GM23338 (cell line): ENCODE measurements around the gene TXNRD1. TPM values are rescaled to one million over a fixed set of nuclear protein-coding genes. Genes with fewer than 3 reads are reported as not detected.

Experiments used
- ATAC-seq: fragments of 200-7000 bp; cut with Tn5 transposase; 3 replicates; pipeline ENCODE4 v1.9.1; 2020
- DNase-seq: peaks from one replicate; pipeline ENCODE4 v3.0.0-alpha.2; 2015; ENCODE audit warnings: low spot score
- H2AFZ ChIP-seq: fragments of 200-600 bp; sonication (generic); 2 replicates; pipeline ENCODE4 v1.8.0; 2016; ENCODE audit warnings: antibody characterized with exemption, mild to moderate bottlenecking, moderate library complexity
- H3F3A ChIP-seq: fragments of 200-600 bp; sonication (generic); replicated peaks from 2 replicates; pipeline ENCODE4 v1.8.0; 2017; ENCODE audit warnings: antibody characterized with exemption, mixed run types, low read depth
- H3K27ac ChIP-seq: fragments of 200-600 bp; sonication (generic); 2 replicates; pipeline ENCODE4 v1.6.1; 2016; ENCODE audit warnings: low read depth
- H3K27me3 ChIP-seq: fragments of 200-600 bp; sonication (generic); 2 replicates; pipeline ENCODE4 v1.8.0; 2016; ENCODE audit warnings: mild to moderate bottlenecking, mixed run types, moderate library complexity; ENCODE audit not compliant: insufficient read depth
- H3K36me3 ChIP-seq: fragments of 200-600 bp; sonication (generic); 2 replicates; pipeline ENCODE4 v1.8.0; 2016; ENCODE audit warnings: mild to moderate bottlenecking; ENCODE audit not compliant: insufficient read depth
- H3K4me1 ChIP-seq: fragments of 200-600 bp; sonication (generic); 2 replicates; pipeline ENCODE4 v1.8.0; 2016; ENCODE audit warnings: mild to moderate bottlenecking, moderate library complexity; ENCODE audit not compliant: insufficient read depth
- H3K4me2 ChIP-seq: fragments of 200-600 bp; sonication (generic); 2 replicates; pipeline ENCODE4 v1.7.1; 2017; ENCODE audit warnings: mixed run types
- H3K4me3 ChIP-seq: fragments of 200-600 bp; sonication (generic); 2 replicates; pipeline ENCODE4 v1.6.1; 2016; ENCODE audit warnings: mixed run types
- H3K79me2 ChIP-seq: fragments of 200-600 bp; sonication (generic); replicated peaks from 2 replicates; pipeline ENCODE4 v1.8.0; 2017; ENCODE audit warnings: mild to moderate bottlenecking; ENCODE audit not compliant: insufficient read depth
- H3K9me2 ChIP-seq: fragments of 200-600 bp; sonication (generic); 2 replicates; pipeline ENCODE4 v1.8.0; 2017; ENCODE audit not compliant: insufficient read depth
- H4K20me1 ChIP-seq: fragments of 200-600 bp; sonication (generic); replicated peaks from 2 replicates; pipeline ENCODE4 v1.8.0; 2017; ENCODE audit warnings: mild to moderate bottlenecking; ENCODE audit not compliant: insufficient read depth
- H3K27ac Mint-ChIP-seq: 2 replicates; pipeline ENCODE4 v1.8.0; 2020; ENCODE audit warnings: inconsistent platforms, mild to moderate bottlenecking, moderate library complexity, mixed read lengths
- H3K27me3 Mint-ChIP-seq: 3 replicates; pipeline ENCODE4 v1.8.0; 2022; ENCODE audit warnings: low read depth, mild to moderate bottlenecking, moderate library complexity, mixed read lengths, inconsistent platforms; ENCODE audit not compliant: insufficient read depth, poor library complexity
- H3K36me3 Mint-ChIP-seq: 3 replicates; pipeline ENCODE4 v1.8.0; 2021; ENCODE audit warnings: low read depth, mild to moderate bottlenecking, inconsistent platforms, moderate library complexity, mixed read lengths
- H3K4me1 Mint-ChIP-seq: 3 replicates; pipeline ENCODE4 v1.8.0; 2020; ENCODE audit warnings: mild to moderate bottlenecking, inconsistent platforms, mixed read lengths
- H3K4me3 Mint-ChIP-seq: 3 replicates; pipeline ENCODE4 v1.8.0; 2021; ENCODE audit warnings: moderate library complexity, mild to moderate bottlenecking, inconsistent platforms, mixed read lengths
- H3K9me3 Mint-ChIP-seq: 3 replicates; pipeline ENCODE4 v1.8.0; 2020; ENCODE audit warnings: moderate library complexity, mild to moderate bottlenecking, inconsistent platforms, mixed read lengths
- EZH2phosphoT487 ChIP-seq: fragments of 200-600 bp; sonication (generic); IDR thresholded peaks from one replicate; pipeline ENCODE4 v1.8.1; 2018; ENCODE audit warnings: antibody characterized with exemption; ENCODE audit not compliant: unreplicated experiment
- ZNF462 ChIP-seq: fragments of 250-450 bp; sonication (Bioruptor Pico); IDR thresholded peaks from 2 replicates; pipeline ENCODE4 v1.5.0; 2020; ENCODE audit warnings: mild to moderate bottlenecking, moderate library complexity
- polyA plus RNA-seq: library from polyadenylated mRNA; unstranded; fragments of >200 nt; fragmentation: Nextera tagmentation; extraction: Ambion mirVana; gene quantifications from 2 replicates; pipeline ENCODE4 v1.2.1, GENCODE V29; 2016
- total RNA-seq: library from RNA; depleted of rRNA; stranded (reverse); fragments of >200 nt; shearing (Covaris generic); gene quantifications from 2 replicates; pipeline ENCODE4 v1.2.3, GENCODE V29; 2014

TXNRD1 gene
- total and polyA plus RNA-seq, 2 experiments from 2014 or later = 115 to 127 TPM

GRCh38 chr12:104291867-104292524 is 76.4 kb downstream of the TXNRD1 start (continued):
- no peak for TF ChIP-seq ZNF462 (CRISPR knock-in tag)

GRCh38 chr12:104292872-104293794 is 77.6 kb downstream of the TXNRD1 start:
- H3K36me3 ChIP-seq = peaks cover 13% of the 10 kb centered on the region
- no peak overlapping the region for H2AFZ ChIP-seq
- peaks cover 3% of the 10 kb centered on the region for H3K27me3 Mint-ChIP-seq
- peaks cover 64% of the 10 kb centered on the region for H3K36me3 Mint-ChIP-seq
- DNase-seq (no peak), ATAC-seq (no peak)
- peaks cover 33% of the 10 kb centered on the region for H3K4me1 Mint-ChIP-seq
- no peak overlapping the region for H3K27ac Mint-ChIP-seq
- no peaks in the 10 kb centered on the region for H3K27me3 ChIP-seq
- H3K4me3 Mint-ChIP-seq = peak overlapping the region; percentile 48; the same call in 1 of the 3 replicates
- peaks cover 93% of the 10 kb centered on the region for H3K79me2 ChIP-seq
- H3K4me2 ChIP-seq = peak overlapping the region; percentile 34
- peaks cover 59% of the 10 kb centered on the region for H4K20me1 ChIP-seq
- peaks cover 23% of the 10 kb centered on the region for H3K4me1 ChIP-seq
- H3F3A ChIP-seq = 0 out of 2 replicates have a peak, but pooled peaks cover 7% of the 10 kb centered on the region
- H3K9me2 ChIP-seq = no peaks in the 10 kb centered on the region
- no peaks in the 10 kb centered on the region for H3K9me3 Mint-ChIP-seq
- no peak overlapping the region for H3K4me3 ChIP-seq
- no peak overlapping the region for H3K27ac ChIP-seq
- TF ChIP-seq EZH2phosphoT487 = no peak
